GM18508 (cell line): ENCODE results near the gene DOK3.

ENCODE experiments used
- ATAC-seq: cut with Tn5 transposase; IDR thresholded peaks from one replicate; pipeline ENCODE4 v1.9.1; 2021; ENCODE audit warnings: moderate number of reproducible peaks; ENCODE audit not compliant: insufficient read depth, unreplicated experiment

The DOK3 gene

DNA sequence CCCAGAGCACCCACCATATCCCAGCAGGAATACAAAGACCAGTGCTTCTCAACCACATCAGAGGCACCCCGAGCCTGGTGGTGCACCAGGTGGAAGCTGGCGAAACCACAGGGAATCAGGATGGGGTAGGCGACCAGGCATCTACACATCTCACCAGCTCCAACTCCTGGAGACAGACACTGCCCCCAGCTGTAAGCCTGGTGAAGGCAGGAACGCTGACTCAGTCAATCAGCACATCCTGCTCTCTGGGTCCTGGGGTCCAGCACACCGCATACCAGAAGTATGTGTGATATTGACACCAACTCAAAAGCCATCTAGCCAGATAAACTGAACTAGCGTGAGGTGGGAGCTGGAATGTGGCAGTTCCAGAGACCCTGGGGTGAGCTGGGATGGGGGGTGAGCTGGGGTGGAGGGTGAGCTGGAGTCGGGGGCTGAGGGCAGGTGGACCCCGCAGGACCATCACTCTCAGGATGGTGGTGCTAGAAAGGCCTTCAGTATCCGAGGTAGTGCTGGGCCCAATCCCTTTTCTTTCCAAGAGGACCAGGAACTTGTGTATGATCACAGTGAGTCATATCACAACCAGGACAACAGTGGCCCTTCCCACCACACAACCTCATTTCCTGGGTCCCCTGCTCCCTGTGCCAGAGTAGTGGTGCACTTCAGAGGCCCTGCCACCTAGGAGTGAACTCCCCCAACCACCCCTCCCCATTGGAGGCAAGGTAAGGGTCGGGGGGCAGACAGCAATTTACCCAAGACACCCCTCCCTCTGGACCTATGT lies 38.7 kb downstream of the DOK3 start:
- ATAC-seq, result no peak

DNA sequence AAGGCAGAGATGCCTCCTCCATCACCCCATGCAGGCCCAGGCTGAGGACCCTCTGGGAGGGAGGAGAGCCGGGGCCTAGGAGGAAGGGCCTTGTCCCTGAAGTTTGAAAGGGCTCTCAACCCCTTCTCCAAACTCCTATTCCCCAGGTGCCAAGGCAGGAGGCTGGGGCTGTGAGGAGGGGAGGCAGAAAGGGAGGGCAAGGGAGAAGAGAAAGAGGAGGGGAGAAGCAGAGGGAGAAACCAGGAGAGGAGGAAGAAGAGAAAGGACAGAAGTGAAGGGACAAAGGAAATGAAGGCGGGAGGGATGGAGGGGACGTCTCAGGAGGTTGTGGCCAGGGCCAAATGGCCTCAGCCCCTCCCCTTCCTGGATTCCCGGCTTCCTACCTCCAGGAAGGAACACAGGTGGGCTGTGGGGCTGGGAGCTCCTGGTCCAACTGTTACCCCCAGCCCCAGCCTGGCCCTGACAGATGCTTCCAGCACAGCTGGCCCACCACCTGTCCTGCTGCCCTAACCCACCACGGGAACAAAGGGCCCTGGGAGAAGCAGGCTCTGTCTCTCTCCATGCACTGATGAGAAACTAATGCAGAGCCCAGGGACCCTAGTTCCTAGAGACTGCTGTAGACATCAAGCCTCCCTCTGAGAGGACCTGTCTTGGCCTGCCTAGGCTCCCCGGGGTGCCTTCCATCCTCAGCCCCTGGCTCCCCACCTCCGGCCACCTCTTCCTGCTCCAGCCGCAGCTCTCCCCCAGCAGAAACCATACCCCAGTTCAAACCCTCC lies 39.7 kb downstream of the DOK3 start:
- ATAC-seq, result no peak

DNA sequence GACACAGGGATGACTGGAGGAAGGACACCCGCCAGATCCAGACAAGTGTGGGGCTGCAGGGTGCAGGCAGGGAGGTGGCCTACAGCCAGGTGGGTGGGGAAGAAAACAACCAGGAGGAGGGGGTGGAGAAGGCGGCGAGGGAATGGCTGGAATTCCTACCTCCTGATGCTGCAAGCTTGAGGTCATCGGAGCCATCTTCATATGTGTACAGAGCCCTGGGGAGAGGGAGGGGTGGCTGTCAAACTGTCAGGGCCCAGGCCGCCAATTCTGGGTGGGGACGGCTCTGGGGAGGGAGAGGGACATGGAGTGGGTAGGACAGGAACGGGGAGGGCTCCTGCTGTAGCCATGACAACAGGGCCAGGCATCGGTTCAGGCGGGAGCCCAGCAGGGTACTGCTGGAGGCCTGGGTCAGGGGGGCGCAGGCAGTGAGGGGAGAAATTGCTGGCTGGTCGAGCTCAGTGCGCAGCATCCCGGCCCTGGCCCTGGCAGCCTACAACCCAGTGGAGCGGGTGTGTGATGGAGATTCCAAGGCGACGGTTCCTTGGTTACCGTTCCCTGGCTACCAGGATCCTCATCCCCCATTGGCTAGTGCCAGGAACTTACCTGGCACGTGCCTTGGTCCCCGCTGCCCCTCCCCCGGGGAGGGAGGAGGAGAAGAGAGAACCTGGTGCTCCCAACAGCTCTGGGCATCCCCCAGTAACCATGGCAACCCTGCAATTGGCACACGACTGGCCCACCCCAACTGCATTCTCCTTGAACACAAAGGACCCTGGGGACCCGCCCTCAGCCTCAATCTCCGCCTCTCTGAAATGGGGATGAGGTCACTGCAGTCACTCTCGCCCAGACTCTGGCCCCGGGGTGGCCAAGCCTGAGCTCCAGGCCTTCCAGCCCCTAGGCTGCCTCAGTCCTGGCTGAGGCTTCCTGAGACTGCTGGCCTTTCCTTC lies 40.7 kb downstream of the DOK3 start:
- ATAC-seq, result no peak

DNA sequence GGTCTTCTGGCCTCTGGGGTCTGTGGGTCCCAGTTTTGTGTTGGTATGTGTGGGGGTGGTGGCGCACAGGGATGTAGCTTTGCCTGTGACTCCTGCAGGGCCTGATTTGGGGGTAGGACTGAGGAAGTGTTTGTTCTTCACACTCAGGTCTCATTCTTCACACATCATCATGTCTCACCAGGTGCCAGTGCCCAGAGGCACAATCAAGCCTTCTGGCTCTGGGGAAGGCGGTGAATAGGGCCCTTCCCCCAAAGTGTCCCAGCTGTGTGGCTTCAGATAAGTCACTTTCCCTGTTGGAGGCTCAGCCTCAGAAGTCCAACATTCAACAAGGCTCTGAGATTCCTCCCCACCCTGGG lies 41.3 kb downstream of the DOK3 start:
- ATAC-seq, result no peak

DNA sequence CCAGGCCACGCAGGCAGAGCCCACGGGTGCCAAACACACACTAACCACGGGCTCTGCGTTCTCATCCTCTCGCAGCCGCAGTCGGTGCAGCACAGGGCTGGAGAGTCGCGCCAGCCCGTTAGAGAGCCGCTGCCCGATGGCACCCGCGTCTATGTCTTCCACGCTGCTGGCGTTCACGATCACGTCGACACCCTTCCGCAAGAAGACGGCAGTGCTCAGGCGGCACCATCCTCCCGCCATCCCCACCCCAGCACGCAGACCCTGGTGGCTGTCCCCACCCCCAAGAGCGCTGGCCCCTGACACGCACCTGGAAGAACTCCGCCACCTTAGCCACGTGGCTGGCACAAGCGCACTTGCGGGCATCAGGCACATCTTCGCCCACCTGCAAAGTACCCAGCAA lies 42.2 kb downstream of the DOK3 start:
- no peak for ATAC-seq

DNA sequence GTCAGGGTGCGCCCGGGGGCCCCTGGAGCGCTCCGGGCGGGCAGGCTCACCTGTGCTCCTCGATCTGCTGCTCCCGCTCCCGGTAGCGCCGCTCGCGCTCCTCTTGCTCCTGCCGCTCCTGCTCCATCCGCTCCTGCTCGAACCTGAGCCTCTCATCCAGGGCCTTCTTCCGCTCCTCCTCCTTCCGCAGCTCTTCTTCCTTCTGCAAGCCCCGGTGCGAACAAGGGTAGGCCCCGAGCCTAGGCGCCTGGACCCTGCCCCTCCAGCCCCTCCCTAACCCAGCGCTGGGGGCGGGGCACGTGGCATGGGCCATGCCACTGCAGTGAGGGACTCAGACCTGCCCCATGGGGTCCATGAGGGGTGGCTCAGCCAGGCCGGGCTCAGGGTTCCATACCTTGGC lies 42.8 kb downstream of the DOK3 start:
- no peak for ATAC-seq

DNA sequence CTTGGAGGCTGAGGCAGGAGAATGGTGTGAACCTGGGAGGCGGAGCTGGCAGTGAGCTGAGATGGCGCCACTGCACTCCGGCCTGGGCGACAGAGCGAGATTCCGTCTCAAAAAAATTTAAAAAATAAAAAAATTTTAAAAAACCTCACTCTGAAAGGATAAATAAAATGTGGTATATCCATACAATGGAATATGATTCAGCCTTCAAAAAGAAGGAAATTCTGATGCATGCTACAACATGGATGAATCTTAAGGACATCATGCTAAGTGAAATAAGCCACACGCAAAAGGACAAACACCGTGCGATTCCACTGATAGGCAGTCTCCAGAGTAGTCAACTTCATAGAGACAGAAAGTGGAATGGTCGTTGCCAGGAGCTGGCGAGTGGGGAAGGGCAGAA lies 44.6 kb downstream of the DOK3 start:
- no peak for ATAC-seq

DNA sequence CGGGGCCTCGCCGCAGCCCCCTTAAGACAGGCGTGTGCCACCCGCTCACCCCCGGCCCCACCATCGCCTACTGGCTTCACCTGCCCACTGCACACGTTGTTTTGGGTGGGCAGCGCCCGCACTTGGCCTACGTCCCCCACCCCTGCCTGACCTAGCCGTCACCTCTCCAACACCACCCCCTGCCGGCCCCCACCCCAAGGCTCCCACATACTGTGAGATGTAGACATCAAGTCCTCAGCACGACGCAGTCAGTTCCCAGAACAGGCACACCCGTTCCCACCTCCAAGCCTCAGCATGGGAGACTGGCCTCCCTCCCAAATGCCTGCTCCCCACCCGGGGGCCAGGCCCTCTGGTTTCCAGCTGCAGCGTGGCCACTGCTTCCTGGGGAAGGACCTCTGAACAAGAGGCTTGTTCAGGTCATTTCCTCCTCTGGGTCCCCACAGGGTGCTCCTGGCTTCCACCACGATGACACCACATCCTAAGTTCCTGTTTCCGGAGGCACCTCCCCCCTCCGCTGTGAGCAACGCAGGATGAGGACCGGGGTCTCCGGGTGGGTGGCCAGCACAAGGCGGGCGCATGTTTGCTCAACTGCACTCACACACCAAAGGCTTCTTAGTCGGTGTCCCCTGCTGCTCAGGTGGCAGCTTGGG lies 47.5 kb downstream of the DOK3 start:
- no peak for ATAC-seq

DNA sequence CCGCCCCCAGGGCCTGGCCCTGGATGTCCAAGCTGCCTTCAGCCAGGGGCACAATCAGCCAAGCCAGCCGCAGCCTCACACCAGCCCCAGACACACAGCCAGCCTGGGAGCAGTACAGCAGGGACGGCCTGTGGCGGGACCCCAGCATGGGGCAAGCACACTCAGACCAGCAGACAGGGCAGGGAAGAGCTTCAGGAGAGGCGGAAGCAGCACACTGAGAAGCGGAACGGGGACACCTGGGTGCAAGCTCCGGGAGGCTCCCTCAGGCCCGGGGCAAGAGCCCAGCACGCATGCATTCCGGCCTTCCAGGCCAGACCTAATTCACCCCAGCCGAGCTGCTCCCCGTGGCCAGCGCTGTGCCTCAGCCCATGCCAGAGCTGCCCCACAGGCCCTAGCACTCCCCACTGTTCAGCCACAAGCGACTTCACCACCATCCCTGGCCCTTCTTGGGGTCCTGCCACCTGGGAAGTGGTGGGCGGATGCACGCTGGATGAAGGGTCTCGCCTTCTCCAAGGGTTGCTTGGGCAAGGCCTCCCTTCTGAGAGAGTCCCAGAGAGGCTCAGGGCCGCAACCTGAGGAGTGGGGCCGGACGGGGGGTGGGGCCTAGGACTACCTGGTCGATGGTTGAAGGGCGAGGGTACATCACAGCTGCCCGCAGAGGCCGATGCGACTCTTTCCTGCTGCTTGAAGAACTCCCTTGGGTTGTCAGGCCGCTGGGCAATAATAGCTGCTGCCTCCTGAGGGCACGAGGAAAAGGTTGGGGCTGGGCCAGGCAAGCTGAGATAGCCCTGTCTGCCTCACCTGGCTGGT lies 49.6 kb downstream of the DOK3 start:
- no peak for ATAC-seq

DNA sequence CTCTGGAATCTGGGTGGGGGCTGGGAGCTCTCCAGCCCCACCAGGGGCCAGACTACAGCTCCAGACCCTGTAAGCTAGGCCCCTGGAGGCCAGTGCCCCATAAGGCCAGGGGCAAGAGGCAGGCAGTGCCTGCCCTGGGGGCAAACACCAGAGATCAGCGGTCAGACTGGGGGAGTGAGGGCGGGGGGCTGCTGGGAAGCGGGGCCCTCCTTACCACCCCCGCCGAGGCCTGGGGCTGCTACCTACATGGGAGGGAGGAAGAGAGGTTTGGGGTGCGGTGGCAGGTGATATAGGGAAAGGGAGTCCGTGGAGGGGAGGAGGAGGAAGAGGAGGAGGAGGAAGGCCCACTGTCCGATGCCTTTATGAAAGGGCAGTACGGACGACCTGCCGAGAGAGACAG lies 50.3 kb downstream of the DOK3 start:
- no peak for ATAC-seq

DNA sequence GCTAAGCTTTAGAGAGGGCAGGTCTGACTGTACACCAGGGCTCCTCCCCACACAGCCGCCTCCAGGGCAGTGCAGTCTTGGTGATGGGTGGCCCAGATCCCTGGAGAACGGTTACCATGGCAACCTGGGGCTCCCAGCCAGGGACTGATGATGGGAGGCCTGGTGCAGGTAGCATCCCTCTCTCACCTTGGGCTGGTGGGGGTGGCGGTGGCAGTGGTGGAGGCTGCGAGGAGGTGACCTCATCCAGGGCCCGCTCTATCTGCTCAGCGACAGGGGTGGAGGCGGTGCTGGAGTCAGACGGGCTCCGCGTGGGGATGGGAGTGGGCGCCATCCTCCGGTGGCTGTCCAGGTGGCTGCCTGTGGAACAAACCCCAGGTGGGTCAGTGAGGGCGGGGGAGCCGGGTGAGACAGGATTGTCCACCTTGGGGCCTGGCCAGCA lies 50.7 kb downstream of the DOK3 start:
- ATAC-seq, result no peak

DNA sequence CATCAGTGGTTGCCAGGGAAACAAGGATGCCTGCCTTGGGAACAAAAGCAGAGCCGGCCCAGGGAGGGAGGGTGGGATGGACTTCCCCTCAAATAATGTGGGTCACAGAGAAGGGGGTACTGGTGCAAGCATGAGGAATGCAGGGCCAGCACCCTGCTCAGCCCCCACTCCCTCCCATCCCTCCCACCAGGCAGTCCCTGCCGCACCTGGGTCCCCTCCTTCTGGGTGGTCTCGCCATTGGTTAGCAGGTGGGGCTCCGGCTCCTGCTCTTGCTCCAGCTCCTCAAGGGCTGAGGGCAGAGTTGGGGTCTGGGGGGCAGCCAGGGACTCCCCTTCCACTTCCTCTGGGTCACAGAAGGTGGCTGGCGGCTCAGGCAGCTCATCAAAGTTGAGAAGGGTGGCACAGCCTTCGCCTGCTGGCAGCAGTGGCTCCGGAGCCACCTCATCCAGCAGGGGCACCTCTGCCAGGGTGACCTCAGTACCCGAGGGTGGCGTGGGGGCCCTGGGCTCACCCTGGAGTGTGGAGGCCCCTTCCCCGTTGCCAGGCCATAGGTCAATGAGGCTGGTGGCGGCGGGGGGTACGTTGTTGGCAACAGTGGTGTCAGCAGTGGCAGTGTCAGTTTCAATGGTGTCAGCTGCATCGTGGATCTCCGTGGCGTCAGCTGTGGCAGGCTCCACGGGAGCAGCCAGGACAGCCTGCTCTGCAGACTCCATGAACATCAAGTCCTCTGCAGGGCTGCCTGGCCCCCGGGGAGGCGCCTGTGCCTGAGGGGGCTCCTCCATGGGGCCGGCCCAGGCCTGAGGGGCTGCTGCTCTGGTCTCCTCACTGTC lies 51.6 kb downstream of the DOK3 start:
- no peak for ATAC-seq

DNA sequence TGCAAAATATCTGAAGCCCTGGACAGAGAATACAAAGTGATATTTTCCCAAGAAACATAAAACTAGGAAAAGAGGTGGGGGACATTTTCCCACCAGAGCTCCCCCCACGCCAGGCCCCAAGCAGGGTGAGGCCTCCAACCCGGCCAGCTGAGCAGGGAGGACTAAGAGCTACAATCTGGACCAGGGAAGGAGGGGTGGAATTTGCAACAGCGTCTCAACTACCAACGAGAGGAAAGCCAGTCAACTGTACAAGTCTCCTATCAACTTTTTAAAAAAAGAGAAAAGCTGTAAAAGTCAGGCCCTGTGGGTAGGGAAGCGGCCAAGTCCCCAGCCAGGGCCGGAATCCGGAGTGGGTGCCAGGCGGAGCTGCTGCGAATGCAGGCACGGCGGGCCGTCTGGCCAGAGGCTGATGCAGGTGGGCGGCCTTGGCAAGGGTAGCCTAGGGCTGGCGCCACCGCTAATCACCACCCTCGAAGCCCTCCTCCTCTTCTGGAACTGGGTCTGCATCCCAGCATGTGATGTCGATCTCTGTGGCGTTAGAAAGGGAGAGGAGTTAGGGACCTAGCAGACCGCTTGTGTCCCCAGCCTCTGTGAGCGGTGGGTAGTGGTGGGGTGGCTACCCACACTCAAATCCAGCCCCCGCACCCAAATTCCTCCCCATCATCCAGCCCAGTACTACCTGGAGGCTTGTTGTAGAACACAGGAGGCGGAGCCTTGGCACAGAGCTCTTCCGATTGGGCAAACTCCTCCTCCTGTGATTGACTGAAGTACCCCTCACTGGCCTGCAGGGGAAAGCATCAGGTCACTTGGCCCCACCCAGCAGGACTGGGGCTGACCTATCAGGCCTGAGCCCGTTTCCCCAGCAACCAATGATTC lies 52.4 kb downstream of the DOK3 start:
- peak; percentile 31 for ATAC-seq

DNA sequence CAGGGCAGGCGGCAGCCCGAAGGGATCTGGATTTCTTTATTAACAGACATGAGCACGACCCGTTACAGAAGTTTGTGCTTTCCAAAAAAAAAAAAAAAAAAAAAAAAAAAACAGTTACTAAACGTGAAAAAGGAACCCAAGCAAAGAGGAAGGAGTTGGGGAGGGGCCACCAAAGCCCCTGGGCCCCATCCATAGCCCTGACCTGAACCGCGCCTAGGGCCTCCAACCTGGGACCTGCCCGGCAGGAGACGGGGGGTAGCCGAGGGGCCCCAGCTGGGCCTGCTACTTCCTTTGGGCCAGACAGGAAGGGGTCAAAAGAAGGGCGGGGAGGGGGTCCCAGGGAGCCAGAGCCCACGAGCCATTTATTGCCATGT lies 53.0 kb downstream of the DOK3 start:
- no peak for ATAC-seq

DNA sequence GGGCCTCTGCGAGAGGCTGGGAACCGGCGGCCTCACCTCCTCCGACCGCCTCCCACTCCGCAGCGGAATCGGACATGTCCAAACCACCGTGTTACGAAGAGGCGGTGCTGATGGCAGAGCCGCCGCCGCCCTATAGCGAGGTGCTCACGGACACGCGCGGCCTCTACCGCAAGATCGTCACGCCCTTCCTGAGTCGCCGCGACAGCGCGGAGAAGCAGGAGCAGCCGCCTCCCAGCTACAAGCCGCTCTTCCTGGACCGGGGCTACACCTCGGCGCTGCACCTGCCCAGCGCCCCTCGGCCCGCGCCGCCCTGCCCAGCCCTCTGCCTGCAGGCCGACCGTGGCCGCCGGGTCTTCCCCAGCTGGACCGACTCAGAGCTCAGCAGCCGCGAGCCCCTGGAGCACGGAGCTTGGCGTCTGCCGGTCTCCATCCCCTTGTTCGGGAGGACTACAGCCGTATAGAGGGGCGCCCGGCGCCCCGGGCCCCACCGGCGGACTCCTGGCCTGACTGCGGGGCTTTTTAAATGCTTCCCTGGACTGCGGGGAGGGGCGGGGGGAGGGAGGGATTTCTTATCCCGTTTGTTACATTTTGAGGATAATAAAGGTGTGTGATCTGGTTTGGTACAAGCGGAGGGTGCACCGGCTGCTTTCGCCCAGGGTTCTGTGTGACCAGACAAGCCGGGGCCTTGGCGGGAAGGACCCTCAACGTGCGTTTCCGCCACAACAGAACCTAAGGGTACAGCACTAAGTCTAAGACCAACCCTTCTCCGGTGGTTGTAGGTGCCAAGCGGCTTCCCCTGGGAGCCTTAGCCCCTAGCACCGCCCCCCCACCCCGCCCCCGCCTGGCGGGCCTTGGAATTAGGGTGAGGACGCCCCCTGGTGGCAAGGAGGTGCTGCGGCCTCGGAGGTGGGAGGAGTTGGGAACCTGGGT lies 53.7 kb downstream of the DOK3 start:
- ATAC-seq, result no peak

DNA sequence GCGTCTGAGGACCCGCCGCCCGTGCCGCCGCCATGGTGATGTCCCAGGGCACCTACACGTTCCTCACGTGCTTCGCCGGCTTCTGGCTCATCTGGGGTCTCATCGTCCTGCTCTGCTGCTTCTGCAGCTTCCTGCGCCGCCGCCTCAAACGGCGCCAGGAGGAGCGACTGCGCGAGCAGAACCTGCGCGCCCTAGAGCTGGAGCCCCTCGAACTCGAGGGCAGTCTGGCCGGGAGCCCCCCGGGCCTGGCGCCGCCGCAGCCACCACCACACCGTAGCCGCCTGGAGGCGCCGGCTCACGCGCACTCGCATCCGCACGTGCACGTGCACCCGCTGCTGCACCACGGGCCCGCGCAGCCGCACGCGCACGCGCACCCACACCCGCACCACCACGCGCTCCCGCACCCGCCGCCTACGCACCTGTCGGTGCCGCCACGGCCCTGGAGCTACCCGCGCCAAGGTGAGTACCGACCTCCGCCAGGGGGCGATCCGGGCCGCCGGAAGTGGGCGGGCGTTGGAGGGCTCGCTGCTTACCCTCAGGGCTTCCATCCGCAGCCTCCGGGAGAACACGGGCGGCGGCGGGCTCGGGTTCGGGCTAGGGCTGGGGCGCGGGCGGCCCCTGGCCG lies 54.5 kb downstream of the DOK3 start:
- no peak for ATAC-seq
